GM18868 (cell line): ENCODE measurements around the gene HES3.

Source experiments
- ATAC-seq: cut with Tn5 transposase; IDR thresholded peaks from one replicate; pipeline ENCODE4 v1.9.1; 2021; ENCODE audit warnings: mild to moderate bottlenecking, moderate library complexity; ENCODE audit not compliant: unreplicated experiment

The HES3 gene

DNA sequence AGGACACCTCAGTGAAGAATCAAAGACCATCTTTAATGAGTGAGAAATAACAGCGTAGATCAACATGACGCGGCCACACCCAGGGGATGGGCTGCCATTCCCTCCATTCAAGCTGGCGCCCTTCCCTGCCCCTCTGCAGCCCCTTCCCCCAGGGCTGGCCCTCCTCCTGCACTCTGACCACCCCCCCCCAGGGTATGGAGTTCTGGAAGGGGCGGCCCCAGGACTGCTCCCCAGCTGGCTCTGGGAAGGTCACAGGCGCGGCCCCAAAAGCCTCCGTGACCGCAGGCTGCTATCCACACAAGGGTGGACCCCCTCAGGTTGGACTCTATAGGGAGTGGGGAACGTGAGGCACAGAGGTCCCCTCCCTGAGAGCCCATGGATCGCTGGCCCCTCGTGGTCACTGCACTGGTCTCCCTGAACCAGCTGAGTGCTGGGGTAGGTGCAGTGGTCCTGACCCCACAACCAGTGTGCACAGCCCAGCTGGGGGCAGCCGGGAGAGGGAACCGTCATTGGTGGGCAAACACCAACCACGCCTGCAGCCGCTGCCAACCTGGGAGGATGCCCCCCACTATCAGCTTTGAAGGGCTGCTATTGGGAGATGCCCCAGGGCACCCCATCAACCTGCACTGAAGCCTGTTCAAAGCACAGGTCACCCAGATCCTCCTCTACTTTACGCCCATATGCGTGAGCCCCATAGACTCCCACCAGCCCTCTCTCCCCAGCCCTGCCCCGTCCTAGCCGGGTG, 33.0 kb downstream of the HES3 start:
- ATAC-seq, result no peak

- no peak for ATAC-seq
Observed at GRCh38 chr1:6278263-6278662, 34.3 kb downstream of the HES3 start.

GRCh38 chr1:6279066-6279465, 35.1 kb downstream of the HES3 start:
- no peak for ATAC-seq

DNA sequence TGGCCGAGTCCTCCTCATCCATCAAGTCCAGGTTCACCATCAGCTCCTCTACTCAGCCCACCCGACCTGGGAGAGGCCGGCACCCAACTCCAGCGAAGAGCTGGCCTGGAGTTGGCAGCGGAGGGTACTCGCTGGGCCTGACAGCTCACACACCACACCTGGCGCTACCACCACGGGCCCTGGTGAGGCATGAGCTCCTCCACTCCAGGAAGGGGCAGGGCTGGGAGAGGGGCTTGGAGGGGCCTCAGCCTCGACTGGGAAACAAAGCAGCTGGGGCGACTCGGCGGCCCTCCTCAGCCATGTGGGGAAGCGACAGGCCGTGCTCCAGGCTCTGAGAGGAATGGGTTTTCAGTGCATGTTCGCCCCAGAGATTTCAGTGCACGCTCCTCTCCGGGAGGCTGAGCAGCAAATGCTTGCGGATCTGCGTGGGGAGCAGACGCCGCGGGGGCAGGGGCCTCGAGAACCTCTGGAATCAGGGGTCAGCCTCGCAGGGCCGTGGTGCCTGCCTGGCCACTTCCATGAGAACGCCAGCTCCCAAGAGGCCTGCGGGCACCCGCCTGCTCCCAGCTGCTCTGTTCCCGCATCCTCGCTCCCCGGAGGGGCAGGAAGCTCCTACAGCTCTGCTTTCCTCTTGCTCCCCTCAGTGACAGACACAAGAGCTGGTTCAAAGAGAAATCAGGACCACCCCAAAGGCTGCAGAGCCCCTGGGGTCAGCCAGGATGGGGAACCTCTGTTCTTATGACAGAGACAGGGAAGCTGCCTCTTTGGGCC, 35.8 kb downstream of the HES3 start:
- ATAC-seq, result no peak

DNA sequence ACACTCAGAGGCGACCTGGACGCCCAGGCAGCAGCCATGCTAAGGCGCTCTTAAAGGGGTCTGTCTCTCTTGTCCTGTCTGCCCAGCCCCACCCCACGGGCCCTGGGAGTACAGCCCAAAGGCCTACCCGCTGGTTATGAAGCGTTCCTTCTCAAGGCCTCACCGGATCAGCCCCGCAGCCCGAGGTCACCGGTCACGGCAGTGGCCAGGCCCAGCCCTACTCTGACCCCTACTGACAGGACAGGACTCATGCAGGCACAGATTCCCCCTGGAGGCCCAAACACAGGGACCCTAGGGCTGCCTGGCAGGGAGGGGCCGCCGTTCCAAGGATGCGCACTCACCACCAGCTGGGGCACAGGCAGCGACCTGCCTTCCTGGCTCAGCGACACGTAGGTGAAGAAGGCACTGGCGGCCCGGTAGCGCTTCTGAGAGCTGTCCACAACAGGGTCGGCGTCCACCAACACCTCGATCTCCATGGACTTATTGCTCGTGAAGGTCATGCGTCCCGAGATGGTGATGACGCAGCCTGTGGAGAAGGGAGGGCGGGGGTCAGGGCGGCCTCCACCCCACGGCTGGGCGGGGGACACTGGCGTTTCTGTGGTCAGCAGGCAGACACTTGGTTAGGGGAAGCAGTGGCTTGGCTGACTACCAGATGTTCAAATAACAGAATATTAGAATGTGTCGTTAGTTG, 36.9 kb downstream of the HES3 start:
- no peak for ATAC-seq

GRCh38 chr1:6281511-6282402, 37.8 kb downstream of the HES3 start:
- no peak for ATAC-seq

GRCh38 chr1:6282577-6283270, 38.7 kb downstream of the HES3 start:
- no peak for ATAC-seq

DNA sequence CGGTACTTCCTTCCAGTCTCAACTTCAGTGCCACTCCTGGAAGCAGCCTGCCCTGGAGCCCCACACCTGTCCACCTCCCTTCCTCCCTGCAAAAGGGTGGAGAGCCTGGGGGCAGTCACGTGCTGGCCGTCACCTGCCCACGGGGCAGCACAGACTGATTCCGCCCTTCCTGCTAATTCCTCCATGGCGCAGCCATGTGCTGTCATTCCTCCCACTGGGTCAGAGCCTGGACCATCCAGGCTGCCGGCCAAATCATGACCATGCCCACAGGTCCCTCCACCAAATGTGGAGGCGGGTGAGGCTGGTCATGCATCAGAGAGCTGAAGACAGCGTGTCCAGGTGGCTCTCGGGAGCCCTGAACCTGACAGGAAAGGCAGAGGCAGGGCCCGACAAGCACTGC, 41.4 kb downstream of the HES3 start:
- no peak for ATAC-seq

DNA sequence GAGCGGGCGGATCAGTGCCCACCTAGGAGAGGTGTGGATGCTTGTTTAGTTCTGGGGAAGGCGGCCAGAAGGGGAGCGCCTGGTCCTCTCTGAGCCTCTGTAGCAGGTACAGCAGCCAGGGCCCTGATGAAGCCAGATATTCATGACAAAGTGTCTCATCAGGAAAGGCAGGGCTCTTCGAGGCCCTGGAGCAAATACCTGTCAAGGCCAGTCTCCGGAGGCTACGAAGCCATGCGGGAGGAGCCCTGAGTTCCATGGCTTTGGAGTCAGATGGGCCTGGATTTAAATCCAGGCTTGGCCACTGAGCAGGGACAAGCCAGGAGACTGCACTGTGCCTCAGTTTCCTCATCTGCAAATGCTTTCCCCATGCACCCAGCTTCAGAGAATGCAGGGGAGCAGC, 42.3 kb downstream of the HES3 start:
- no peak for ATAC-seq

DNA sequence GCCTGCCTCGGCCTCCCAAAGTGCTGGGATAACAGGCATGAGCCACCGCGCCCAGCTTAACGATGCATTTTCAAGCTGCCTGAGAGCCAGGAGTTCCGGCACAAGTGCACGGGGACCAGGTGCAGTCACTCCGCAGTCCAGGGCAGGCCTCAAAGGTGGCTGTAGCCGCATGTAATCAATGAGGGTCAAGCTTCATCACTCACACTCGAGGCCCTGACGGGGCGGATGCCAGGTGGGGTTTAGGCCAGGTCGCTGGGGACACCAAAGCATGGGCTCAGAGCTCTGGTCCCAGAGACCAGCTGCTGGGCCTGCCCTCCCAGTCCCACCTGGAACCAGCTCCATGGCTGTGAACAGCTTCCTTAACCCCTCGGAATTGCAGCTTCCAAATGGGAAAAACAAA, 43.0 kb downstream of the HES3 start:
- ATAC-seq, result no peak

GRCh38 chr1:6287431-6287886, 43.5 kb downstream of the HES3 start:
- ATAC-seq, result no peak

- ATAC-seq, result no peak
Observed at GRCh38 chr1:6288026-6288425, 44.0 kb downstream of the HES3 start.

GRCh38 chr1:6288665-6289064, 44.7 kb downstream of the HES3 start:
- ATAC-seq, result no peak

GRCh38 chr1:6292102-6292501, 48.1 kb downstream of the HES3 start:
- ATAC-seq, result no peak

DNA sequence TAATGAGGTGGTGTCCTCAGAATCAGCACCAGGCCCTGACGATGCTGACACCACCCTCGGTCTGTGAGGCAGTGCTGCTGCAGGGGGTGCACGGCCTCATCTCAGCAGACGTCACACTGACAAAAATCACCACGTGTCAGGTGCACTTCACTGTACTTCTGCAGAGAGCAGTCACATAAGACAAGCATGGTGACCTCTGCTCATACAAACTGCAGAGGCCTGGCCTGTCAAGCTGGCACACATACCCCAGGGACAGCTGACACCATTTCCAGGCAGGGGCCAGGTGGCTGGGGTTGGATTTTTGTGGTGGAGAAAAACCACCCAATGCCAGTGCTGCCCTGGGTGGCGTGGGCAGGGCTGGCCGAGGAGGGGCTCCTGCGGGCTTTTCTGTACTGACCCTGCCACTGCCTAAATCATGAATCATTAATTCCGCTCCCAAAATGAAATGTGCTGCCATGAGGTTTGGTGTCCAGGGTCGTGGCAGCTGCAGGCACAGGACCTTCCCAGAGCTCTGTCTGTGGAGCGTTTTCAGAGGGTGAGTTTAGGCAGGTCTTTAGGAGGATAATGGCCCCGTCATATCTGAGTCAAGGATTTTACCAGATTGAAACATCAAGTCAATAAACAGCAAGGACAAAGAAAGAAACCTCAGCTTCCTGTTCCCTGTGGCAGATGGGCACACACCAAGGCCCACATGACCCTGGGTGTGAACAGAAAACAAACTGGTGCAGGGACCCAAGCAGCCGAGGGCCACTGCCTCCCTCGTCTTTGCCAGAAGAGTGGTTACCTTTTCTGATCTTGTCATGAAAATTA, 50.3 kb downstream of the HES3 start:
- no peak for ATAC-seq

DNA sequence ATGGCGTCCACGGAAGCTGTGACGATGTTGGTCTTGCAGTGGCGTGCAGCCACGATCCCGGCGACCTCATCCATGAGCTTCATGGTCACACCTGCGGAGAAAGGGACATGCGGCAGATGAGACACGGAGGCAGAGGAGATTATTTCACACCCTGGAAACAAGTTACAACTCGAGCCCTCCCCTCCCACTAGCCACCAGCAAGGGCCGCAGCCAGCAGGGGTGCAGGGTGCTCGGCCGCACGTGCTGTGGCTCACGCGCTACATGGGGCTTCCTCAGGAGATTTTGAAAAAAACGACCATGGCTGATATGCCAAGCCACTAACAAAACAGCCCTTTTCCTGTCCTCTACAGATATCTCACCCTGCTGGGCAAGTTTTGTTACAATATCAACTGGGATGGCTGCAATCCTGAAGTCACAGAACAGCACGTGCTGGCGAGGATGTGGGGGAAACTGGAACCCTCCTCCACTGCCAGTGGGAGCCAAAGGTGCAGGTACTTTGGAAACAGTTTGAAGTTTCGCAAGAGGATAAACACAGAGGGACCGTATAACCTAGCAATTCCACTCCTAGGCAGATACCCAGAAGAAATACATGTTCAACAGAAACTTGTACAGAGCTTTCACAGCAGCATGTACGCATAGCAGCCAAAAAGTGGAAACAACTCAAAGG, 51.0 kb downstream of the HES3 start:
- ATAC-seq, result no peak
